HL-60 (cell line): ENCODE data around the gene TENT4A.

ENCODE experiments used
- DNase-seq, 2 experiments: peaks; one replicate each; pipeline ENCODE4 v3.0.0-alpha.2; 2010 to 2020; ENCODE audit warnings: low read depth in 1 of 2, low spot score in 1 of 2
- H3K27ac ChIP-seq: fragments of 250-450 bp; sonication (Bioruptor Pico); replicated peaks from 2 replicates; pipeline ENCODE4 v1.5.1; 2020; ENCODE audit warnings: mild to moderate bottlenecking, moderate library complexity
- H3K27me3 ChIP-seq: fragments of 250-450 bp; sonication (Bioruptor Pico); 2 replicates; pipeline ENCODE4 v1.5.1; 2021; ENCODE audit warnings: mild to moderate bottlenecking, moderate library complexity; ENCODE audit not compliant: insufficient read depth, poor library complexity, severe bottlenecking
- H3K4me3 ChIP-seq: replicated peaks from 2 replicates; pipeline ENCODE4 v1.5.1; 2011; ENCODE audit warnings: mild to moderate bottlenecking, control low read depth, low read length; ENCODE audit not compliant: insufficient read depth
- GABPA ChIP-seq: IDR thresholded peaks from 2 replicates; pipeline ENCODE4 v1.6.1; 2012; ENCODE audit warnings: low read depth
- POLR2AphosphoS5 ChIP-seq: IDR thresholded peaks from 2 replicates; pipeline ENCODE4 v1.6.1; 2012; ENCODE audit warnings: low read depth
- REST ChIP-seq: IDR thresholded peaks from 2 replicates; pipeline ENCODE4 v1.6.1; 2012; ENCODE audit warnings: low read depth; ENCODE audit not compliant: insufficient replicate concordance
- SPI1 ChIP-seq: IDR thresholded peaks from 2 replicates; pipeline ENCODE4 v1.6.1; 2012; ENCODE audit warnings: low read depth, mild to moderate bottlenecking, borderline replicate concordance
- TF ChIP-seq, protein P1 (sequence below): IDR thresholded peaks from one replicate; pipeline ENCODE4 v1.5.1; 2011; ENCODE audit warnings: low read length, control low read depth, inconsistent platforms; ENCODE audit not compliant: insufficient read depth

TENT4A gene

GRCh38 chr5:6704361-6704851 lies 8.8 kb upstream of the TENT4A start:
- Histone ChIP-seq H3K27ac (no peak overlapping the region), H3K4me3 (no peak overlapping the region), H3K27me3 (peaks cover 2% of the 10 kb centered on the region)
- no peak for DNase-seq
- TF ChIP-seq GABPA (no peak), POLR2AphosphoS5 (no peak), REST (no peak), SPI1 (no peak)
- TF ChIP-seq, protein P1, sequence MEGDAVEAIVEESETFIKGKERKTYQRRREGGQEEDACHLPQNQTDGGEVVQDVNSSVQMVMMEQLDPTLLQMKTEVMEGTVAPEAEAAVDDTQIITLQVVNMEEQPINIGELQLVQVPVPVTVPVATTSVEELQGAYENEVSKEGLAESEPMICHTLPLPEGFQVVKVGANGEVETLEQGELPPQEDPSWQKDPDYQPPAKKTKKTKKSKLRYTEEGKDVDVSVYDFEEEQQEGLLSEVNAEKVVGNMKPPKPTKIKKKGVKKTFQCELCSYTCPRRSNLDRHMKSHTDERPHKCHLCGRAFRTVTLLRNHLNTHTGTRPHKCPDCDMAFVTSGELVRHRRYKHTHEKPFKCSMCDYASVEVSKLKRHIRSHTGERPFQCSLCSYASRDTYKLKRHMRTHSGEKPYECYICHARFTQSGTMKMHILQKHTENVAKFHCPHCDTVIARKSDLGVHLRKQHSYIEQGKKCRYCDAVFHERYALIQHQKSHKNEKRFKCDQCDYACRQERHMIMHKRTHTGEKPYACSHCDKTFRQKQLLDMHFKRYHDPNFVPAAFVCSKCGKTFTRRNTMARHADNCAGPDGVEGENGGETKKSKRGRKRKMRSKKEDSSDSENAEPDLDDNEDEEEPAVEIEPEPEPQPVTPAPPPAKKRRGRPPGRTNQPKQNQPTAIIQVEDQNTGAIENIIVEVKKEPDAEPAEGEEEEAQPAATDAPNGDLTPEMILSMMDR: no peak

- Histone ChIP-seq H3K4me3 (no peak overlapping the region), H3K27ac (no peak overlapping the region)
- TF ChIP-seq REST (no peak), GABPA (no peak), POLR2AphosphoS5 (no peak), SPI1 (no peak)
- TF ChIP-seq, protein P1: no peak
Measured at GRCh38 chr5:6705088-6705487, 8.1 kb upstream of the TENT4A start.

DNA sequence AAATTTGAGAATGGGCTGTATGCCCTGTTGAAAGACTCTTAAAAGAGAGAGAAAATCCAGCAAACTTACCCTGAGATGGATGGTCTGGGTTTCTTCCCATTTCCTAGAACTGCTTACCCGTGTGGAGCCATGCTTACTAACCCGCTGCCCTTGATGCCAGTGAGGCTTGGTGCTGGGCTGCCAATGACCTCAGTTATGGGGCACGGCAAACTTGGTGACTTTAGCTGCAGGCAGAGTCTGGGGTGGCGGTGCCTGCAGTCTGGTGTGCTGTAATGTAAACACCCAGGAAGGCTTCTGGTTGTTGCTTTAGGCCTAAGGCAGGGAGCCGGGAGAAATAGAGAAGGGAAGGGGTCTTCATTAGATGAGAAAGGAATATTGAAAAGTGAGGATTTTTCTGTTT lies 7.3 kb upstream of the TENT4A start:
- Histone ChIP-seq H3K4me3 (no peak overlapping the region), H3K27me3 (no peaks in the 10 kb centered on the region), H3K27ac (no peak overlapping the region)
- DNase-seq: no peak
- TF ChIP-seq SPI1: no peak
- TF ChIP-seq, protein P1: no peak
- TF ChIP-seq GABPA: no peak
- TF ChIP-seq REST: no peak
- no peak for TF ChIP-seq POLR2AphosphoS5

More at GRCh38 chr5:6705088-6705487, 8.1 kb upstream of the TENT4A start:
- DNase-seq: no peak
- peaks cover 2% of the 10 kb centered on the region for H3K27me3 ChIP-seq
